H9 (cell line): ENCODE data around the gene PASK. TPM values are rescaled to one million over a fixed set of nuclear protein-coding genes. Genes with fewer than 3 reads are reported as not detected.

Experiments
- DNase-seq: peaks from one replicate; pipeline ENCODE4 v3.0.0-alpha.2; 2017
- H2AFZ ChIP-seq: one replicate; pipeline ENCODE4 v1.6.1; 2013; ENCODE audit warnings: mild to moderate bottlenecking, low read length, control low read depth, moderate library complexity
- H2AK5ac ChIP-seq: 2 replicates; pipeline ENCODE4 v1.6.1; 2013; ENCODE audit warnings: low read length, control low read depth, mixed read lengths; ENCODE audit not compliant: insufficient read length
- H2BK120ac ChIP-seq: one replicate; pipeline ENCODE4 v1.6.1; 2013; ENCODE audit warnings: low read depth, mild to moderate bottlenecking, low read length, control low read depth, inconsistent platforms; ENCODE audit not compliant: poor library complexity, severe bottlenecking
- H2BK12ac ChIP-seq: 2 replicates; pipeline ENCODE4 v1.6.1; 2013; ENCODE audit warnings: low read length, control low read depth, mixed read lengths, low read depth; ENCODE audit not compliant: insufficient read length
- H2BK15ac ChIP-seq: 2 replicates; pipeline ENCODE4 v1.6.1; 2013; ENCODE audit warnings: low read depth, low read length, control low read depth
- H2BK20ac ChIP-seq: one replicate; pipeline ENCODE4 v1.6.1; 2013; ENCODE audit warnings: low read depth, mild to moderate bottlenecking, low read length, control low read depth, inconsistent platforms; ENCODE audit not compliant: poor library complexity, severe bottlenecking
- H2BK5ac ChIP-seq: 2 replicates; pipeline ENCODE4 v1.6.1; 2013; ENCODE audit warnings: low read length, control low read depth, mixed read lengths; ENCODE audit not compliant: insufficient read length
- H3K14ac ChIP-seq: 2 replicates; pipeline ENCODE4 v1.6.1; 2013; ENCODE audit warnings: low read length, control low read depth; ENCODE audit not compliant: insufficient read depth
- H3K18ac ChIP-seq: 2 replicates; pipeline ENCODE4 v1.6.1; 2013; ENCODE audit warnings: low read depth, mild to moderate bottlenecking, mixed read lengths, low read length, control low read depth; ENCODE audit not compliant: insufficient read length
- H3K23ac ChIP-seq: 2 replicates; pipeline ENCODE4 v1.6.1; 2013; ENCODE audit warnings: low read length, control low read depth, mixed read lengths, low read depth; ENCODE audit not compliant: insufficient read length
- H3K23me2 ChIP-seq: 2 replicates; pipeline ENCODE4 v1.6.1; 2013; ENCODE audit warnings: low read depth, mild to moderate bottlenecking, mixed read lengths, low read length, control low read depth; ENCODE audit not compliant: insufficient read length, poor library complexity, severe bottlenecking
- H3K27ac ChIP-seq: 2 replicates; pipeline ENCODE4 v1.5.1; 2013; ENCODE audit warnings: low read length, control low read depth, mixed read lengths, low read depth; ENCODE audit not compliant: insufficient read length
- H3K27me3 ChIP-seq: 2 replicates; pipeline ENCODE4 v1.6.1; 2013; ENCODE audit warnings: low read length, control low read depth, inconsistent platforms; ENCODE audit not compliant: insufficient read depth
- H3K4ac ChIP-seq: 2 replicates; pipeline ENCODE4 v1.6.1; 2013; ENCODE audit warnings: low read depth, mild to moderate bottlenecking, control low read depth, inconsistent platforms, low read length, moderate library complexity
- H3K4me1 ChIP-seq: 2 replicates; pipeline ENCODE4 v1.6.1; 2013; ENCODE audit warnings: low read length, control low read depth, inconsistent platforms; ENCODE audit not compliant: insufficient read depth
- H3K4me2 ChIP-seq: 2 replicates; pipeline ENCODE4 v1.6.1; 2013; ENCODE audit warnings: low read length, control low read depth, mixed read lengths; ENCODE audit not compliant: insufficient read length, insufficient read depth
- H3K56ac ChIP-seq: 2 replicates; pipeline ENCODE4 v1.6.1; 2013; ENCODE audit warnings: low read depth, mild to moderate bottlenecking, mixed read lengths, low read length, control low read depth; ENCODE audit not compliant: insufficient read length
- H3K79me1 ChIP-seq: 2 replicates; pipeline ENCODE4 v1.6.1; 2013; ENCODE audit warnings: low read depth, mild to moderate bottlenecking, moderate library complexity, low read length, control low read depth, inconsistent platforms; ENCODE audit not compliant: insufficient read depth, poor library complexity, severe bottlenecking
- H3K79me2 ChIP-seq: 2 replicates; pipeline ENCODE4 v1.6.1; 2013; ENCODE audit warnings: low read length, control low read depth, inconsistent platforms; ENCODE audit not compliant: insufficient read depth
- H3K9ac ChIP-seq: 2 replicates; pipeline ENCODE4 v1.6.1; 2013; ENCODE audit warnings: low read length, control low read depth, mixed read lengths; ENCODE audit not compliant: insufficient read length; ENCODE audit errors: extremely low read depth
- H3K9me3 ChIP-seq: one replicate; pipeline ENCODE4 v1.6.1; 2013; ENCODE audit warnings: low read depth, low read length, inconsistent platforms; ENCODE audit not compliant: control insufficient read depth
- H3T11ph ChIP-seq: one replicate; pipeline ENCODE4 v1.6.1; 2013; ENCODE audit warnings: mild to moderate bottlenecking, low read length, control low read depth, inconsistent platforms
- H4K20me1 ChIP-seq: one replicate; pipeline ENCODE4 v1.6.1; 2013; ENCODE audit not compliant: control insufficient read depth, insufficient read length, insufficient read depth
- H4K5ac ChIP-seq: 2 replicates; pipeline ENCODE4 v1.6.1; 2013; ENCODE audit warnings: low read depth, mild to moderate bottlenecking, mixed read lengths, low read length, control low read depth; ENCODE audit not compliant: insufficient read length
- H4K8ac ChIP-seq: replicated peaks from 2 replicates; pipeline ENCODE4 v1.6.1; 2013; ENCODE audit warnings: low read length, control low read depth, mixed read lengths, low read depth; ENCODE audit not compliant: insufficient read length
- H4K91ac ChIP-seq: 2 replicates; pipeline ENCODE4 v1.6.1; 2013; ENCODE audit warnings: low read depth, mild to moderate bottlenecking, moderate library complexity, mixed read lengths, low read length, control low read depth; ENCODE audit not compliant: insufficient read length
- H3K27ac Mint-ChIP-seq, 3 experiments: 2 replicates in 2 of 3; 3 replicates in 1 of 3; pipeline ENCODE4 v1.8.0; 2020 to 2021; ENCODE audit warnings: mixed read lengths in 3 of 3, mild to moderate bottlenecking in 1 of 3, moderate library complexity in 1 of 3
- H3K27me3 Mint-ChIP-seq: 2 replicates; pipeline ENCODE4 v1.8.0; 2021; ENCODE audit warnings: low read depth, mild to moderate bottlenecking, moderate library complexity, mixed read lengths
- H3K36me3 Mint-ChIP-seq, 3 experiments: 2 replicates in 2 of 3; 3 replicates in 1 of 3; pipeline ENCODE4 v1.8.0; 2020 to 2021; ENCODE audit warnings: low read depth in 3 of 3, mixed read lengths in 3 of 3; ENCODE audit not compliant: insufficient read depth in 1 of 3
- H3K4me1 Mint-ChIP-seq, 2 experiments: 2 replicates each; pipeline ENCODE4 v1.8.0; 2020; ENCODE audit warnings: mixed read lengths in 2 of 2
- H3K4me3 Mint-ChIP-seq, 2 experiments: 2 replicates in 1 of 2; 3 replicates in 1 of 2; pipeline ENCODE4 v1.8.0; 2020 to 2021; ENCODE audit warnings: mild to moderate bottlenecking in 2 of 2, mixed read lengths in 2 of 2, moderate library complexity in 1 of 2
- H3K9me3 Mint-ChIP-seq, 2 experiments: 2 replicates in 1 of 2; 3 replicates in 1 of 2; pipeline ENCODE4 v1.8.0; 2020; ENCODE audit warnings: mild to moderate bottlenecking in 2 of 2, mixed read lengths in 2 of 2, moderate library complexity in 1 of 2
- WGBS: extraction: QIAGEN DNeasy Blood & Tissue Kit; methylation state at CpG from one replicate; pipeline ENCODE4 v1.1.7; 2013; ENCODE audit warnings: missing lambda C conversion rate, low lambda C conversion rate, mixed read lengths; ENCODE audit not compliant: insufficient read length; ENCODE audit errors: extremely low coverage; 5-methylcytosine and 5-hydroxymethylcytosine counted together
- total RNA-seq: library from RNA; stranded (reverse); gene quantifications from 2 replicates; pipeline ENCODE4 v1.2.1, GENCODE V29; 2021
- TF ChIP-seq, protein P1 (sequence below): fragments of 200-600 bp; sonication (generic); conservative IDR thresholded peaks from 3 replicates; pipeline ENCODE4 v1.8.0; 2021; ENCODE audit warnings: antibody characterized with exemption, mild to moderate bottlenecking

PASK gene
- total RNA-seq, 1 experiment from 2014 or later, result 68.0 TPM

DNA sequence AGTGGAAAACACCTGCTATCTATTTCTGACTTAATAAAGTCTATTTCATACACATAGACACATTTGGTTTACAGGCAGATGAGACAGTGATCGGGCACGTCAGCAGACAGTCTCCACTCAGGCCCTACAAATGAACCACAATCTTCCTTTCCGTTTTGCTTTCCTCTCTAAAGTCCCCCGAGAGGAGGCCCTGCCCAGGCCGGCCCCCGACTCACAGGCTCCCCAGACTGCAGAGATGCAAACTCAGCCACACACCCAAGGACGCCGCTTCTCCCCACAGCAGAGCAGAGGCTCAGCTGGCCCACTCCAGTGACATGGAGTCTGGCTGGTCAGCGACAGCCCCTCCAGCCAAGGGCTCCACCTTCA, 37.8 kb downstream of the PASK start:
- Mint-ChIP-seq H3K4me1 (no peaks in the 10 kb centered on the region), H3K27ac (no peak overlapping the region; a peak in 1 of 7 replicates), H3K9me3 (no peaks in the 10 kb centered on the region), H3K4me3 (no peak overlapping the region), H3K27me3 (no peaks in the 10 kb centered on the region), H3K36me3 (peaks cover 3 to 48% (median 37%) of the 10 kb centered on the region in 3 experiments; a peak in 6 of 7 replicates)
- no peak overlapping the region for H3T11ph ChIP-seq
- WGBS, result no CpG with 5 or more reads among the region's 9 CpGs
- no peak overlapping the region for H3K27ac ChIP-seq
- TF ChIP-seq, protein P1, sequence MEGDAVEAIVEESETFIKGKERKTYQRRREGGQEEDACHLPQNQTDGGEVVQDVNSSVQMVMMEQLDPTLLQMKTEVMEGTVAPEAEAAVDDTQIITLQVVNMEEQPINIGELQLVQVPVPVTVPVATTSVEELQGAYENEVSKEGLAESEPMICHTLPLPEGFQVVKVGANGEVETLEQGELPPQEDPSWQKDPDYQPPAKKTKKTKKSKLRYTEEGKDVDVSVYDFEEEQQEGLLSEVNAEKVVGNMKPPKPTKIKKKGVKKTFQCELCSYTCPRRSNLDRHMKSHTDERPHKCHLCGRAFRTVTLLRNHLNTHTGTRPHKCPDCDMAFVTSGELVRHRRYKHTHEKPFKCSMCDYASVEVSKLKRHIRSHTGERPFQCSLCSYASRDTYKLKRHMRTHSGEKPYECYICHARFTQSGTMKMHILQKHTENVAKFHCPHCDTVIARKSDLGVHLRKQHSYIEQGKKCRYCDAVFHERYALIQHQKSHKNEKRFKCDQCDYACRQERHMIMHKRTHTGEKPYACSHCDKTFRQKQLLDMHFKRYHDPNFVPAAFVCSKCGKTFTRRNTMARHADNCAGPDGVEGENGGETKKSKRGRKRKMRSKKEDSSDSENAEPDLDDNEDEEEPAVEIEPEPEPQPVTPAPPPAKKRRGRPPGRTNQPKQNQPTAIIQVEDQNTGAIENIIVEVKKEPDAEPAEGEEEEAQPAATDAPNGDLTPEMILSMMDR, result no peak
- no peak overlapping the region for H3K18ac ChIP-seq
- H4K8ac ChIP-seq, result no peak overlapping the region
- no peak overlapping the region for H2BK12ac ChIP-seq
- H3K56ac ChIP-seq, result no peak overlapping the region
- H2BK5ac ChIP-seq, result no peak overlapping the region
- H3K27me3 ChIP-seq, result no peaks in the 10 kb centered on the region
- no peaks in the 10 kb centered on the region for H3K23me2 ChIP-seq
- no peak overlapping the region for H3K23ac ChIP-seq
- no peak overlapping the region for H3K9ac ChIP-seq
- no peak for DNase-seq
- H3K4me1 ChIP-seq, result no peaks in the 10 kb centered on the region
- no peak overlapping the region for H2BK15ac ChIP-seq
- H3K4ac ChIP-seq, result no peak overlapping the region
- no peak overlapping the region for H3K14ac ChIP-seq
- no peak overlapping the region for H4K5ac ChIP-seq
- no peaks in the 10 kb centered on the region for H4K20me1 ChIP-seq
- no peak overlapping the region for H2BK120ac ChIP-seq
- H2AK5ac ChIP-seq, result no peak overlapping the region
- H2BK20ac ChIP-seq, result no peak overlapping the region
- no peak overlapping the region for H3K4me2 ChIP-seq
- H3K79me2 ChIP-seq, result no peaks in the 10 kb centered on the region
- H2AFZ ChIP-seq, result no peak overlapping the region
- H3K79me1 ChIP-seq, result no peaks in the 10 kb centered on the region
- H4K91ac ChIP-seq, result no peak overlapping the region
- no peaks in the 10 kb centered on the region for H3K9me3 ChIP-seq
